Vagina (tissue), 2 donors: ENCODE results near the gene DACH2.

Source experiments
- POLR2A ChIP-seq, 2 donors: fragments of 450-650 bp; IDR thresholded peaks; one replicate each; pipeline ENCODE4 v1.6.1; 2017; ENCODE audit warnings: antibody characterized with exemption in 2 of 2, mild to moderate bottlenecking in 2 of 2, moderate library complexity in 2 of 2
- POLR2AphosphoS5 ChIP-seq, 2 donors: sonication (generic); formaldehyde crosslinking; IDR thresholded peaks; one replicate each; pipeline ENCODE4 v1.9.0; 2017; ENCODE audit warnings: antibody characterized with exemption in 2 of 2, mild to moderate bottlenecking in 2 of 2, low read depth in 1 of 2; ENCODE audit not compliant: insufficient read depth in 1 of 2
- TF ChIP-seq, protein P1 (sequence below), 3 experiments: fragments of 450-650 bp in 2 of 3; fragments of 200-600 bp in 1 of 3; sonication (generic) in 1 of 3; IDR thresholded peaks; one replicate each; pipeline ENCODE4 v1.5.1; 2017 to 2019; ENCODE audit warnings: antibody characterized with exemption in 3 of 3, mild to moderate bottlenecking in 2 of 3, moderate library complexity in 2 of 3

DNA sequence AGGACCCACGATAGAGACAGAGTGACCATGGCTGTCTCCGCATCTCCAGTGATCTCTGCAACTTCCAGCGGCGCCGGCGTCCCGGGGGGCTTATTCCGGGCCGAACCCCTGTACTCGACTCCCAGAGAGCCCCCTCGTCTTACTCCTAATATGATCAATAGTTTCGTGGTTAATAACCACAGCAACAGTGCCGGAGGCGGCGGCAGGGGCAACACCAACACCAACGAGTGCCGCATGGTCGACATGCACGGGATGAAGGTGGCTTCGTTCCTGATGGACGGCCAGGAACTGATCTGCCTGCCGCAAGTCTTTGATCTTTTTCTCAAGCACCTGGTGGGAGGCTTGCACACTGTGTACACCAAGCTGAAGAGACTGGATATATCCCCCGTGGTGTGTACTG, 343 bp downstream of the DACH2 start:
- TF ChIP-seq, protein P1, sequence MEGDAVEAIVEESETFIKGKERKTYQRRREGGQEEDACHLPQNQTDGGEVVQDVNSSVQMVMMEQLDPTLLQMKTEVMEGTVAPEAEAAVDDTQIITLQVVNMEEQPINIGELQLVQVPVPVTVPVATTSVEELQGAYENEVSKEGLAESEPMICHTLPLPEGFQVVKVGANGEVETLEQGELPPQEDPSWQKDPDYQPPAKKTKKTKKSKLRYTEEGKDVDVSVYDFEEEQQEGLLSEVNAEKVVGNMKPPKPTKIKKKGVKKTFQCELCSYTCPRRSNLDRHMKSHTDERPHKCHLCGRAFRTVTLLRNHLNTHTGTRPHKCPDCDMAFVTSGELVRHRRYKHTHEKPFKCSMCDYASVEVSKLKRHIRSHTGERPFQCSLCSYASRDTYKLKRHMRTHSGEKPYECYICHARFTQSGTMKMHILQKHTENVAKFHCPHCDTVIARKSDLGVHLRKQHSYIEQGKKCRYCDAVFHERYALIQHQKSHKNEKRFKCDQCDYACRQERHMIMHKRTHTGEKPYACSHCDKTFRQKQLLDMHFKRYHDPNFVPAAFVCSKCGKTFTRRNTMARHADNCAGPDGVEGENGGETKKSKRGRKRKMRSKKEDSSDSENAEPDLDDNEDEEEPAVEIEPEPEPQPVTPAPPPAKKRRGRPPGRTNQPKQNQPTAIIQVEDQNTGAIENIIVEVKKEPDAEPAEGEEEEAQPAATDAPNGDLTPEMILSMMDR (IDR thresholded peaks at IDR 0.05) = no peak
- TF ChIP-seq POLR2A (IDR thresholded peaks at IDR 0.05) (no peak), POLR2AphosphoS5 (IDR thresholded peaks at IDR 0.05; ENCODE audit: insufficient read depth in 1 of 2, low read depth in 1 of 2) (no peak)
